Tibial nerve (tissue), 4 donors: Measurements from ENCODE around the gene OGFOD3. TPM values are rescaled to one million over a fixed set of nuclear protein-coding genes. Genes with fewer than 3 reads are reported as not detected.

ENCODE experiments used
- DNase-seq, 2 donors: peaks; one replicate each; pipeline ENCODE4 v3.0.0-alpha.2; 2019; ENCODE audit warnings: low spot score in 2 of 2
- H3K27ac ChIP-seq, 4 donors: fragments of 200-600 bp; sonication (generic) in 3 of 4; one replicate each; pipeline ENCODE4 v1.5.1; 2017 to 2019; ENCODE audit warnings: mild to moderate bottlenecking in 1 of 4
- H3K27me3 ChIP-seq, 2 donors: fragments of 200-600 bp; sonication (generic) in 1 of 2; one replicate each; pipeline versions ENCODE4 v1.5.1 to v1.6.0; 2017 to 2019
- H3K36me3 ChIP-seq, 3 donors: fragments of 200-600 bp; sonication (generic); one replicate each; pipeline ENCODE4 v1.5.1; 2018 to 2019
- H3K4me1 ChIP-seq, 4 donors: fragments of 200-600 bp; sonication (generic) in 3 of 4; one replicate each; pipeline ENCODE4 v1.5.1; 2017 to 2019
- H3K4me3 ChIP-seq, 4 donors: fragments of 200-600 bp; sonication (generic) in 3 of 4; one replicate each; pipeline ENCODE4 v1.5.1; 2017 to 2019; ENCODE audit warnings: mild to moderate bottlenecking in 1 of 4, moderate library complexity in 1 of 4
- H3K9me3 ChIP-seq, 4 donors: fragments of 200-600 bp; sonication (generic) in 3 of 4; one replicate each; pipeline ENCODE4 v1.5.1; 2017 to 2019
- CTCF ChIP-seq, 5 experiments: fragments of 200-600 bp in 3 of 5; fragments of 450-650 bp in 2 of 5; sonication (generic) in 3 of 5; IDR thresholded peaks; one replicate each; pipeline ENCODE4 v1.5.1; 2016 to 2019; ENCODE audit warnings: antibody characterized with exemption in 5 of 5, mild to moderate bottlenecking in 3 of 5, moderate library complexity in 2 of 5
- EP300 ChIP-seq, 2 donors: sonication (generic); formaldehyde crosslinking; IDR thresholded peaks; one replicate each; pipeline ENCODE4 v1.6.1; 2017; ENCODE audit warnings: antibody characterized with exemption in 2 of 2, mild to moderate bottlenecking in 1 of 2
- POLR2A ChIP-seq, 2 donors: fragments of 450-650 bp; IDR thresholded peaks; one replicate each; pipeline ENCODE4 v1.6.1; 2017; ENCODE audit warnings: antibody characterized with exemption in 2 of 2, mild to moderate bottlenecking in 2 of 2, moderate library complexity in 2 of 2
- WGBS, 2 donors: methylation state at CpG; one replicate each; pipeline ENCODE4 v1.1.5; 2018; 5-methylcytosine and 5-hydroxymethylcytosine counted together
- total RNA-seq, 4 donors: library from RNA; depleted of rRNA; stranded (reverse); fragments of >200 nt; gene quantifications; one replicate each; pipeline ENCODE4 v1.1.0, GENCODE V29; 2016

OGFOD3 gene
- total RNA-seq, 4 donors from 2014 or later, result 23.7 to 51.6 (median 40.7) TPM

GRCh38 chr17:82390015-82390859, 28.1 kb downstream of the OGFOD3 start:
- 86 to 89% methylated on average over 28 to 31 of the region's 34 CpGs for WGBS, 2 donors
- peaks cover 0 to 19% of the 10 kb centered on the region in 2 donors for H3K27me3 ChIP-seq
- peaks cover 0 to 25% (median 4%) of the 10 kb centered on the region in 4 donors for H3K4me1 ChIP-seq
- H3K36me3 ChIP-seq, result peaks cover 0 to 54% (median 0%) of the 10 kb centered on the region in 3 donors
- TF ChIP-seq POLR2A (IDR thresholded peaks at IDR 0.05) (no peak), CTCF (IDR thresholded peaks at IDR 0.05) (no peak), EP300 (IDR thresholded peaks at IDR 0.05) (no peak)
- no peaks in the 10 kb centered on the region for H3K9me3 ChIP-seq
- no peak overlapping the region for H3K27ac ChIP-seq
- H3K4me3 ChIP-seq, result no peak overlapping the region
- no peak for DNase-seq

GRCh38 chr17:82389379-82389778, 29.0 kb downstream of the OGFOD3 start:
- no peak for DNase-seq
- Histone ChIP-seq H3K27ac (no peak overlapping the region), H3K4me1 (peaks cover 0 to 34% (median 5%) of the 10 kb centered on the region in 4 donors), H3K27me3 (peaks cover 0 to 28% of the 10 kb centered on the region in 2 donors), H3K36me3 (peaks cover 0 to 46% (median 0%) of the 10 kb centered on the region in 3 donors), H3K9me3 (no peaks in the 10 kb centered on the region), H3K4me3 (no peak overlapping the region)
- 81 to 82% methylated on average over 10 of the region's 10 CpGs for WGBS, 2 donors
- TF ChIP-seq POLR2A (IDR thresholded peaks at IDR 0.05) (no peak), CTCF (IDR thresholded peaks at IDR 0.05) (no peak), EP300 (IDR thresholded peaks at IDR 0.05) (no peak)

- no peak overlapping the region for H3K27ac ChIP-seq
- peaks cover 0 to 32% of the 10 kb centered on the region in 2 donors for H3K27me3 ChIP-seq
- DNase-seq, result no peak
- TF ChIP-seq EP300 (IDR thresholded peaks at IDR 0.05) (no peak), CTCF (IDR thresholded peaks at IDR 0.05) (no peak), POLR2A (IDR thresholded peaks at IDR 0.05) (no peak)
- peaks cover 0 to 36% (median 5%) of the 10 kb centered on the region in 4 donors for H3K4me1 ChIP-seq
- peaks cover 0 to 41% (median 0%) of the 10 kb centered on the region in 3 donors for H3K36me3 ChIP-seq
- WGBS, 2 donors, result 76 to 88% methylated on average over 21 of the region's 21 CpGs
- H3K4me3 ChIP-seq, result no peak overlapping the region
- H3K9me3 ChIP-seq, result no peaks in the 10 kb centered on the region
Observed at GRCh38 chr17:82388922-82389283, 29.5 kb downstream of the OGFOD3 start.

- DNase-seq, result no peak
- 68 to 78% methylated on average over 28 to 33 of the region's 34 CpGs for WGBS, 2 donors
Observed at GRCh38 chr17:82388223-82388921, 30.0 kb downstream of the OGFOD3 start.

More at GRCh38 chr17:82388223-82388921, 30.0 kb downstream of the OGFOD3 start:
- Histone ChIP-seq H3K4me3 (no peak overlapping the region), H3K36me3 (peaks cover 0 to 36% (median 0%) of the 10 kb centered on the region in 3 donors), H3K4me1 (peaks cover 0 to 36% (median 5%) of the 10 kb centered on the region in 4 donors), H3K27me3 (peaks cover 0 to 37% of the 10 kb centered on the region in 2 donors), H3K27ac (no peak overlapping the region), H3K9me3 (no peaks in the 10 kb centered on the region)
- TF ChIP-seq CTCF (IDR thresholded peaks at IDR 0.05) (no peak), POLR2A (IDR thresholded peaks at IDR 0.05) (no peak), EP300 (IDR thresholded peaks at IDR 0.05) (no peak)
